ENCODE data around the gene PRKCE.

The PRKCE gene

GRCh38 chr2:45649858-45650811 lies 1.3 kb upstream of the PRKCE start:
- no peak for TF ChIP-seq FOXP2 (optimal IDR thresholded peaks at IDR 0.05; ENCODE audit: control extremely low read depth, extremely low read length, insufficient read depth)
- TF ChIP-seq POLR2AphosphoS5 (IDR thresholded peaks at IDR 0.05; ENCODE audit: borderline replicate concordance, low read depth, low read length) = no peak
- TF ChIP-seq EZH2 (IDR thresholded peaks at IDR 0.05) = no peak
- no peaks in the 10 kb centered on the region for H3K36me3 ChIP-seq (ENCODE audit: insufficient read depth, low read length)
- H3K4me3 ChIP-seq = peak overlapping the region; percentile 92
- DNase-seq (ENCODE audit: low read depth, low spot score) = no peak
- H3K27ac ChIP-seq = no peak overlapping the region
- peak overlapping the region; percentile 54 for H3K9ac ChIP-seq (ENCODE audit: insufficient read length)
- no peaks in the 10 kb centered on the region for H3K9me3 ChIP-seq (ENCODE audit: low read depth, low read length)

- H3K9ac ChIP-seq (ENCODE audit: insufficient read length) = peak overlapping the region; percentile 54
- H3K27ac ChIP-seq = no peak overlapping the region
- DNase-seq (ENCODE audit: low read depth, low spot score) = peak; percentile 14
- H3K36me3 ChIP-seq (ENCODE audit: insufficient read depth, low read length) = no peaks in the 10 kb centered on the region
- TF ChIP-seq FOXP2 (optimal IDR thresholded peaks at IDR 0.05; ENCODE audit: control extremely low read depth, extremely low read length, insufficient read depth) = peak; percentile 34
- TF ChIP-seq POLR2AphosphoS5 (IDR thresholded peaks at IDR 0.05; ENCODE audit: borderline replicate concordance, low read depth, low read length) = no peak
- H3K9me3 ChIP-seq (ENCODE audit: low read depth, low read length) = no peaks in the 10 kb centered on the region
- H3K4me3 ChIP-seq = peak overlapping the region; percentile 92
Measured at GRCh38 chr2:45650851-45651414, 542 bp upstream of the PRKCE start.

GRCh38 chr2:45652090-45653031 lies 886 bp downstream of the PRKCE start:
- DNase-seq (ENCODE audit: low read depth, low spot score) = no peak
- Histone ChIP-seq H3K27ac (no peak overlapping the region), H3K9ac (ENCODE audit: insufficient read length) (no peak overlapping the region), H3K4me3 (peak overlapping the region; percentile 92), H3K36me3 (ENCODE audit: insufficient read depth, low read length) (no peaks in the 10 kb centered on the region), H3K9me3 (ENCODE audit: low read depth, low read length) (no peaks in the 10 kb centered on the region)
- TF ChIP-seq POLR2AphosphoS5 (IDR thresholded peaks at IDR 0.05; ENCODE audit: borderline replicate concordance, low read depth, low read length) (no peak), FOXP2 (optimal IDR thresholded peaks at IDR 0.05; ENCODE audit: control extremely low read depth, extremely low read length, insufficient read depth) (no peak), EZH2 (IDR thresholded peaks at IDR 0.05) (no peak)

DNA sequence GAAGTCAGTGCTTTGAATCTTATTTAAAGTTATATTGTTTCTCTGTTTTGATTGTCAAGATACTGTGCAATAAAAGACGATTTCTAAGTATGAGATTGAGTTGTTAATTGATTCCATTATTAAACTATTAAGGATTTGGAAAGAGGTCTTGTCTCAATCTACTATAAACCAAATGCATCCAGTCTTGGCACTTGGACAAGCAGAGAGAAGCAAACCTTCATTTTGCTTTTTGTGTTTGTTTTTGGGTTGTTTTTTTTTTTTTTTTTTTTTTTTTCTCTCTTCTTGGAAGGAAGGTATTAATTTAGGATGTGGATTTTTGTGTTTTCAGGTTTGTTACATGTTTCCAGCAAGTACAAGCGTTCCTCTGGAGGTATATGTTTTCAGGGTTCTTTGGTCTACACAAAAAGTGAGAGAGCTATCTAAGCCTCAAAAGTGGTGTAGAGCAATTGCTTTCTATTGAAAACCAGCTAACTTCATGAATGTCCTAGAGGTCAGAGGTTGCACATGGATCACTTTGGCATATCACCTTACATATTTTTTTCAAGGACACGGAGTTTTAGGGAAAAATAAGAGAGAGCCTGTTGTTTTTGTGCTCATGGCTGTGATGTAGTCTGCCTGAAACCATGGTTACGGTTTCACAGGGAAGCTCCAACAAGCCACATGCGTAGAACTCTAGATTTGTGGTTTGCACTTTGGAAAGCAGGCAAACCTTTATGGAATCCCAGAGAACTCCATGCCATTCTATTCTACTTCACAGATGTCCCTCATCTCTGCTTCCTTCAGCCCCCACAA lies 1.8 kb downstream of the PRKCE start:
- Histone ChIP-seq H3K9me3 (ENCODE audit: low read depth, low read length) (no peaks in the 10 kb centered on the region), H3K9ac (ENCODE audit: insufficient read length) (no peak overlapping the region), H3K4me3 (no peak overlapping the region), H3K27ac (no peak overlapping the region), H3K36me3 (ENCODE audit: insufficient read depth, low read length) (no peaks in the 10 kb centered on the region)
- TF ChIP-seq EZH2 (IDR thresholded peaks at IDR 0.05) = no peak
- no peak for TF ChIP-seq FOXP2 (optimal IDR thresholded peaks at IDR 0.05; ENCODE audit: control extremely low read depth, extremely low read length, insufficient read depth)
- TF ChIP-seq POLR2AphosphoS5 (IDR thresholded peaks at IDR 0.05; ENCODE audit: borderline replicate concordance, low read depth, low read length) = no peak
- no peak for DNase-seq (ENCODE audit: low read depth, low spot score)

- DNase-seq (ENCODE audit: low read depth, low spot score) = no peak
- H3K9me3 ChIP-seq (ENCODE audit: low read depth, low read length) = no peaks in the 10 kb centered on the region
- TF ChIP-seq EZH2 (IDR thresholded peaks at IDR 0.05) (no peak), FOXP2 (optimal IDR thresholded peaks at IDR 0.05; ENCODE audit: control extremely low read depth, extremely low read length, insufficient read depth) (no peak), POLR2AphosphoS5 (IDR thresholded peaks at IDR 0.05; ENCODE audit: borderline replicate concordance, low read depth, low read length) (no peak)
- H3K27ac ChIP-seq = no peak overlapping the region
- H3K9ac ChIP-seq (ENCODE audit: insufficient read length) = no peak overlapping the region
- no peaks in the 10 kb centered on the region for H3K36me3 ChIP-seq (ENCODE audit: insufficient read depth, low read length)
- no peak overlapping the region for H3K4me3 ChIP-seq
Measured at GRCh38 chr2:45654250-45654649, 2.8 kb downstream of the PRKCE start.

DNA sequence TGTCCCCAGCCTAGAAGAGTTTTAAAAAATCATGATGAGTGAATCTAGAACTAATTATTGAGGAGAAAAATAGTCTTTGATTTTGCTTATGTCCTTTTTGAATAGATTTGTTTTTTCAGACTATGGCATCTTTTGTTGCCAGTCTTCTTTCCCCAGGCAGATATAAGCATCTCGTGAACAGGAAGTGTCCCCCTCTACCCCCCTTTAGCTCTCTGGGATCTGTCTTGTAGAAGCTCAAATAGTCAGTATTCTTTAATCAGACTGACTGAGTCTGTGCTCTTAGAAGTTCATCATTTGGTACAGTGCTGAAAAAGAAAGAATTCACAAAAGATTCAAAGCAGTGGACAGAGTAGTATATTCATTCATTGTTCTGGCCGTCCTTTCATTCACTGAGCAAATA lies 10.4 kb downstream of the PRKCE start:
- Histone ChIP-seq H3K9me3 (ENCODE audit: low read depth, low read length) (no peaks in the 10 kb centered on the region), H3K4me3 (no peak overlapping the region), H3K9ac (ENCODE audit: insufficient read length) (no peak overlapping the region), H3K36me3 (ENCODE audit: insufficient read depth, low read length) (no peaks in the 10 kb centered on the region), H3K27ac (no peak overlapping the region)
- DNase-seq (ENCODE audit: low read depth, low spot score) = no peak
- TF ChIP-seq FOXP2 (optimal IDR thresholded peaks at IDR 0.05; ENCODE audit: control extremely low read depth, extremely low read length, insufficient read depth) (no peak), POLR2AphosphoS5 (IDR thresholded peaks at IDR 0.05; ENCODE audit: borderline replicate concordance, low read depth, low read length) (no peak), EZH2 (IDR thresholded peaks at IDR 0.05) (no peak)

GRCh38 chr2:45664635-45665261 lies 13.3 kb downstream of the PRKCE start:
- DNase-seq (ENCODE audit: low read depth, low spot score) = no peak
- no peak for TF ChIP-seq EZH2 (IDR thresholded peaks at IDR 0.05)
- no peak for TF ChIP-seq POLR2AphosphoS5 (IDR thresholded peaks at IDR 0.05; ENCODE audit: borderline replicate concordance, low read depth, low read length)
- no peak for TF ChIP-seq FOXP2 (optimal IDR thresholded peaks at IDR 0.05; ENCODE audit: control extremely low read depth, extremely low read length, insufficient read depth)
- no peaks in the 10 kb centered on the region for H3K36me3 ChIP-seq (ENCODE audit: insufficient read depth, low read length)
- H3K4me3 ChIP-seq = no peak overlapping the region
- H3K9me3 ChIP-seq (ENCODE audit: low read depth, low read length) = no peaks in the 10 kb centered on the region
- no peak overlapping the region for H3K27ac ChIP-seq
- no peak overlapping the region for H3K9ac ChIP-seq (ENCODE audit: insufficient read length)
